NCI-H69 (cell line): ENCODE data around the gene NAP1L4.

Experiments used
- DNase-seq: peaks from one replicate; lab custom pipeline; 2025; lab: John Stamatoyannopoulos, UW

NAP1L4 gene

DNA sequence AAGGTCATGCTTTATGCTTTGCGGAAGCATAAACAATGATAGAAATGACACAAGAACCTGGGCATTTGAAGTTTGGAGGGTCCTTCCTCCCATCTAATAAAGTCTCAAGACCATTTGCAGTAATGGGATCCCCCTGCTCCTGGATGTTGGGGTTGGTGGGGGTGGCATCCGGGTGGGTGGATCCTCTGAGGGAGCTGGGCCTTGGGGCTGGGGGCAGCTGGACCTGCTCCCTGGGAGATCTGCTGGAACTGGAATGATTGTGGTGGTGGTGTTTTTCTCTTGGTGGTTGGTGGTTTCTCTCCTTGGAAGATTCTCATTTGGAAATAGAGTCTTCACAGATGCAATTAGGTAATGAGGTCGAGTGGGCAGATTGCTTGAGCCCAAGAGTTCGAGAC is 2.2 kb upstream of the NAP1L4 start:
- no peak for DNase-seq

DNA sequence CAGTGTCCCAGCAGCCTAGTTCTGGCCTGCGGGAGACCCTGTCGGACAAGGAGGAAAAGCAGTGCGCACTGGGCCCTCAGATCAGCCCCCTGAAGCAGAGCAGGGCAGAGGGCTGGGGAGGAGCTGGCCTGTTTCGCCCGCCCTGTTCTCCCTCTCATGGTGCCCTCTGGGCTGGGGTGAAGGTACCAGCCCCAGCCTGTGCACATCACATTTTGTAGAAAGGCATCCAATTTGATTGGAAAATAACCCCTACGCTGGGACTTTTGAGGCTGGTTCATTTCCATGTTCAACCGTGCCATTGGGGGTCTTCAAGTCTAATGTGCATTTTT is 832 bp upstream of the NAP1L4 start:
- peak; percentile 54 for DNase-seq

DNA sequence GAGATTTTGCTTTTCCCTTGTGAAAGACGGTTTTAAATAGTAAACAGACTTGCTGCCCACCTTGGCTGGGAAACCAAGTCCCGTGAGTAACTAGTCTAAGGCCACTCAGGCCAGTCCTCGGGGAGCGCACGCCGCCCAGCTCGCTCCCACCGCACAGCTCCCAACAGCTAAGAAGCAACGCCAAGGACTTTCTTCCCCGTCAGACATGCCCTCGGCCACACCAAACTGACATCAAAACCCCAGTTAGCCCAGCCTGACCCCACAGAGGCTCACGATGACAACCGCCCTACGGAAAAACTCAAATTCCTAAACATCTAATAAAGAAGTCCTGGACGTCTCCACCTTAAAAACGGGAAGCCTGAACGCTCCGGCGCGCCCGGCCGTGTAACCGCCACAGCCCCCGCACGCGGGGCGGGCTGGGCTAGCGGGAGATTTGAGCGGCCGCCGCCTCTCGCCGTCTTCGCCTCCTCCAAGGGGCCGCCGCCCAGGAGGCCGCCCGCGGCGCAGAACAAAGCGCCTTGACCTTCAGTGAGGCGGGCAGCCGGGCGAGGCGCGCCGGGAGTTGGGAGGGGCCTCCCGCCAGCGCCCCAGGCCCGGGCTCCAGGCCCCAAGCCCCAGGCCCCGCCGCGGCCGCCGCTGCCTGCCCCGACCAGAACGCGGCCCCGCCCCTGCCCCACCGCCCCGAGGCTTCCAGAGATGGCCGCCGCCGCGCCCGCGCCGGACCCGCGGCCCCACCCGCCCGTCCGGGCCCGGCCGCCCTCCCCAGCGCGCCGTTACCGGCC is 486 bp downstream of the NAP1L4 start:
- DNase-seq = peak; percentile 94

DNA sequence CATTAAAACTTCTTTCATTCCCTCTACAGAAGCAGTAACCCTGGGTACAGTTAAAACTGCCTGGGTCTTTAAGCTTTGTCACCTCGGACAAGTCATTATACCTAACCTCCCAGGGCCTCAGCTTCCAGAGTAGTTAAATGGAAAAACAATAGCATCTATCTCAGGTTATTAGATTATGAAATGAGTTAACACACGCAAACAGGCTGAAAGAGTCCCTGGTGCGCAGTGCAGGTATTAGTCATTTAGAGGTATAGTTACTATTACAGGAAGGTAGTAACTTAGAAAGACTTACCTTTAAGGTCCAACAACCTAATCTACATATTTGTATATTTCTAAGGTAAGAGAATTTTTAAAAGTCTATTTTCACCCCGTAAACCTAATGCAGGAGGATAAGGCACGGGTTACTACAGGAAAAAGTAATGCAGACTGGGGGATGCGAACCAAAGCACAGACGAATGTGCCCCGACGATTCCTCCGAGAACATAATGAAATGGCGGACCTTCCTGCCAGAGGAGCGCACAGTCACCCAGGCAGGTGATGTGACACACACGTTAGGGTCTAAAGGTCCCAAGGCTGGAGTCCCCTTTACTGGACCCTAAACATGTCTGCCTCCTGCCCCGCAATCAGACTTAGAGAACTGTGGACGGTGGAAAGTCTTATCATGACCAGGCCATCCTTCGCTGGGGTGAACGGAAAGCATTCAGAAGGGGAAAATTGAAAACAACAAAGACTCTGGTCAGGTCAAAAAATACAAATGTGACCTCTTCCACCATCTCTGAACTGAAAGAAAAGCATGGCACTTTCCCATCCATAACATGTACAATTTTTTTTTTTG is 1.3 kb downstream of the NAP1L4 start:
- DNase-seq = peak; percentile 55

DNA sequence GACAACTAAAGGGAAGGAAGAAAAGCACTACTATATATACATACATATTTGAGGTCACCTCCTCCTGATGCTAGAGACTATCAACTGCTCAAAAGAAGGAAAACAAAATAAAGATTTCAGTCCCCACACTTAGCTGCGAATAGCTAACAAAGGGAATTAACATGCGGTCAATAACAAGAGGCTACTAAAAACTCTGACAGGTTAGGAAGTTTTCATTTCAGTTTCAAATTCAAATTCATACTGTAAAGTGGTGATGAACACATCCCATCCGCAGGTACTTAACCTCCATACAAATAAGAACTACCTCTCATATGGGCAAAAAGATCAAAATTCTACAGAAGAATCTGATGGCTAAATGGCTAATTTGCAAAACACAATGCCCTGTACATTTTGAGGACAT is 2.6 kb downstream of the NAP1L4 start:
- DNase-seq = no peak

DNA sequence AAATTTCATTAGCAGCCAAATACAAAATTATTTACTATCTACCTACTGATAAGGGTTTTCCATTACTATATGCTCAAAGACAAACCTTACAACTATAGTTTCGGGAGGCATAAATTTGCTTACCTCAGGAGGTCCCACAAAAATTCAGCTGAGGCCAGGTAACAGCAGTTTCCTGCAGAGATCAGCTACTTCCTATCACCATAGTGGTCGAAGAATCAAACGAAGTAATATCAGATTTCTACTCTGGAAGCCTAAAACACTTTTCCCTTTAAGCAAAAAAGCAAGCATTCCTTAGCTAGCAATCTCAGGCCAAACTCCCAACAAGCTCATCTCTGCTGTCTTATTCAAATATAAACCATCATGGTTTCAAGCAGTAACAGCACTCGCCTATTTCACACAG is 3.1 kb downstream of the NAP1L4 start:
- DNase-seq = no peak

DNA sequence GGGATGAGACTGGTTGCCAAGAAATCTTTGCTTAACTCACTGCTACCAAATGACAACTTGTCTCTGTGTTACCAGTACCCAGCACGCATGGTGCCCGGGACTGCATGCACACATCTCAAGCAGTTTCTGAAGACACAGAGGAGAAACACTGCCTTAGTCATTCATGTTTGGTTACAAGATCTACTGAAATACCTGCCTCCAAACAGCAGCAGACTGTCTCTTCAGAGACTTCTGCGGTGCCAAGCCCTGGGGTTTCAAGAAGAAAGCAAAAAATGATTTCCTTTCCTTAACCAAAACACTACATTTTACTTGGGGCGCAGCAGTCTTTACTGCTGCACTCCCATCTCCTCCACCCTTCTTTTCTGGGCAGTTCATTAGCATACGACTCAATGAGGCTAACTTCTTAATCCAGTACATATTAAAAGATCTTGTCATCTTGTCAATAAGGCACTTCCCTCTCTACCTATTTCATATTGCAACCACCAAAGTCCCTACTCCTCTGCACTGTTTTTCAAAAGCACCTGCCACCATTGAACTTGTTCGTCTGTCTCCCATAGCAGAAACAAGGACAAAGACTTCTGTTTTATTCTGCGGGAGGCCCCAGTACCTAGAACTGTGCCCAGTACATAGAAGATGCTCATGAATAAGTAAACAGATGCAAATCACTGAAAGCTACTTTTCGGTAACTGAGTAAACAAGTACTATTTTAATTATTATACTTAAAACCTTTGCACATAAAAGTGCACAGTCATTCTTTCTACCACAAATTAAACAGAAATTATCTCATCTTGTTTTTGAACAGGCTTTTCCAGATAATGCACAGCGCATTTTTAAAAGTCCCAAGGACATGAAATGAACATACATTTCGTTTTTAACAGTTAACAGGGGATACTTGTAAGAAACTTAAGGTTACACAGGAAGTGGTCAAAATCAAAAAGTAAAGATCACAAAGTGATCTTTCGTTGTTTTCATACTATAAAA is 4.0 kb downstream of the NAP1L4 start:
- peak; percentile 13 for DNase-seq

DNA sequence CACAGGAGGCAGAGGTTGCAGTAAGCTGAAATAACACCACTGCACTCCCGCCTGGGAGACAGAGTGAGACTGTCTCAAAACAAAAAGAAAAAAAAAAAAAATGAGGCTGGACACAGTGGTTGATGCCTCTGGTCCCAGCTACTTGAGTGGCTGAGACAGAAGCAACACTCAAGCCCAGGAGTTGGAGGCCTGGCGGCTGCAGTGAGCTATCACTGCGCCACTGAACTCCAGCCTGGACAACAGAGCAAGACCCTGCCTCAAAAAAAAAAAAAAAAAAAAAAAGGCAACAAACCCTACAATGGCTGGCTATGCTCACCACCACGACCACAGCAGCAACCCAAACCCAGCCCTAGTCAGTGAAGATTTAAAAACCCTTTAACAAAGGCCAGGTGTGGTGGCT is 8.2 kb downstream of the NAP1L4 start:
- DNase-seq = no peak

DNA sequence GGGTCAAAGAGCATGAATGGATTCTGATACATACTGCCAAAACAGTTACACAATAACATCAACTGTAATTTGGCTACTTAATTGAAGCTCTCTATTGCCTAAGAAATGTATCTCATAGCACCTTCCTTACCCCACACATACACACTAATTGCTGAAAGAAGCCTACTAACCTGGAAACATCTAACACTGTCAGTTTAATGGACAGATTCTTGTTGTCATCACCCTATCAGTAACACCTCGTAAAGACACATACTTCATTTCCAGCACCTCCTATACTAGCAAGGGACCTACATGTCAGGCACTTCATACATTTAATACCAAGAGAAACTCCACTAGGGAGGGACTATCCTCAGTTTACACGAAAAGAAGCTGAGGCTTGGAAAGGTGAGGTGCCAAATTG is 9.9 kb downstream of the NAP1L4 start:
- DNase-seq = peak; percentile 32

DNA sequence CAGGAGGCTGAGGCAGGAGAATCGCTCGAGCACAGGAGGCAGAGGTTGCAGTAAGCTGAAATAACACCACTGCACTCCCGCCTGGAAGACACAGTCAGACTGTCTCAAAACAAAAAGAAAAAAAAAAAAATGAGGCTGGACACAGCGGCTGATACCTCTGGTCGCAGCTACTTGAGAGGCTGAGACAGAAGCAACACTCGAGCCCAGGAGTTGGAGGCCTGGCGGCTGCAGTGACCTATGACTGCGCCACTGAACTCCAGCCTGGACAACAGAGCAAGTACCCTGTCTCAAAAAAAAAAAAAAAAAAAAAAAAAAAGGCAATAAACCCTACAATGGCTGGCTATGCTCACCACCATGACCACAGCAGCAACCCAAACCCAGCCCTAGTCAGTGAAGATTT is 11.0 kb downstream of the NAP1L4 start:
- DNase-seq = no peak

DNA sequence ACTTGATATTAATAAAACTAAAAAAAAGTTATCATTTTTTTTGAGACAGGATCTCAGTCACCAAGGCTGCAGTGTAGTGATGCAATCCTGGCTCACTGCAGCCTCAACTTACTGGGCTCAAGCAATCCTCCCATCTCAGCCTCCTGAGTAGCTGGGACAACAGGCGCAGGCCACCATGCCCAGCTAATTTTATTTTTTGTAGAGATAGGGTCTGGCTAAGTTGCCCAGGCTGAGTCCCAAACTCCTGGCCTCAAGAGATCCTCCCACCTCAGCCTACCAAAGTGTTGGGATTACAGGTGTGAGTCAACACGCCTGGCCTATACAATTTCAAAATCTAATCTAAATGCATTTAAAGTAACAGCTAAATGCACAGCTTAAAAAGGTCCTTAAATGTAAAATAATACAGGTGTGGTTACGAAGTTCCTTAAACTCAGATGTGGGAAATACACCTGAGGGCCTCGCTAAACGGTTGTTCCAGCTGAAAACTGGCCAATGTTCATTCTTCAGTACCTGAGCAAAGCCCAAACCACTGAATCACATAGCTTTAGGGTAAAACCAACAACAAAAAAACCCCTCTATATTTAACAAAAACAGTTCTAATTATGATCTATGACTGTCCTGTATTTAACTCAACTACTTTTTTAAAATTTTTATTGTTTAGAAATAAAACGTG is 11.8 kb downstream of the NAP1L4 start:
- no peak for DNase-seq

DNA sequence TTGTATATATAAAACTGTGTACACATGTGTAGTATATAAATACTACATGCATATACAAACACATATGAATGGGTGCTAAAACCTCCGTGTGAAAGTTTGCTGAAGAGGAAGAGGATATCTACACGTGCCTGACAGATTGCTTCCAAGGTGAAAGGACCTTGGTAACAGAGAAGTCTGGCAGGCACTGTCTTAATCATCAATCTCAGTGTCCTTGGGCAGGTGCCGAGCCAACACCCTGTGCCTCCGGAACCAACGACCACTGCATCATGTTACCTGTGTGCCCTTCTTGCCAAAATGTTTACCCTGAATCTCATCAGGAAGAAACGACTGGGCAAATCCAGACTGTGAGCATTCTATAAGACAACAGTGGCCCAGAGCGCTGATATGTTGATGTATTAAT is 15.0 kb downstream of the NAP1L4 start:
- no peak for DNase-seq

DNA sequence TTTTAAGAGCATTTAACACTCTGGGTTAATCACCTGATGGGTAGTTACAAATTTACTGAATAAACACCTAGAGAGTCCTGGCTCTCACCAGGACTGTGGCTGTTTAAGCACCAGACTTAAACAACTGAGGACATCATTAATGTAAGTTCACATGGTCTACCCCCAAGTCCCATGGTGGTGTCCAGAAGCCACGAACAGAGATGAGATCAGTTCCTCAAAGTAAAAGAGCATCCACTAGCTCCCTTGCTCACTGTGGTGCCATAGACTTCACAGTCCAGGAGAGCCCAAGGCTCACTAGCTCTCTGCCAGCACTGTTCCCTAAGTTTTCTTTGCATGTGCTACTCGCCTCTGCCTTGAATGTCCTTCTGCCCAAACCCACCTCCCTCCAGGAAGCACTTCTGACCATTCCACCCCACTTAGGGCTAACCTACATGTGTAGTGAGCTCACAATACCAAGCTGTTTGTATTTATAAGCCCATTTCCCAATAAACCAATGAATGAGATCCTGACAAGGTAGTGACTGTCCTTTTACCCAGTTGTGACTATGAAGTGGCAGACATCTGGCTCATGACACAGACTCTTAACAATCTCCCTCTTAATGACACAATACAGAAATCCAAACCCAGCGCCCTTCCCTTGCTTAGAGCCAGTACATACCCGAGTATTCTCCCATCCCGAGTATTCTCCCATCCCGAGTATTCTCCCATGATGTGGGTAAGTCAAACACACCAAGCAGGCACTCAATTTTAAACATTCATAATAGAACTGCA is 15.7 kb downstream of the NAP1L4 start:
- no peak for DNase-seq

DNA sequence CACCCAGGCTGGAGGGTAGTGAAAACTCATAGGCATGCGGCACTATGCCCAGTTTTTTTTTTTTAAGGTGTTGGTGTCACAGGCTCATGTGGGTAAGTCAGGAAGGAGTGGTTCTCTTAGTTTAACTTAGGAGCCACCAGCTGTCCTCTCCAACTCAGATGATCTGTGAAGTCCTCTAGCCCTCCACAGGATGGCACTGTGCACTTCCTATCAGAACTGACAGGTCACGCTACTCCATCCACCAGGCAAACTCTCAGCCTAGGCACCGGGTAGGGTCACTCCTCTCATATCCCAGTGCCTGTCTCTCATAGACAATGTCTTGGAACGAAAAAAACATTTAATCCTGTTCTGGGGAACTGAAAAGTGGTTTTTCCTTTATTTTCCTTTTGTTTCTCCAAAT is 16.5 kb downstream of the NAP1L4 start:
- DNase-seq = peak; percentile 62

DNA sequence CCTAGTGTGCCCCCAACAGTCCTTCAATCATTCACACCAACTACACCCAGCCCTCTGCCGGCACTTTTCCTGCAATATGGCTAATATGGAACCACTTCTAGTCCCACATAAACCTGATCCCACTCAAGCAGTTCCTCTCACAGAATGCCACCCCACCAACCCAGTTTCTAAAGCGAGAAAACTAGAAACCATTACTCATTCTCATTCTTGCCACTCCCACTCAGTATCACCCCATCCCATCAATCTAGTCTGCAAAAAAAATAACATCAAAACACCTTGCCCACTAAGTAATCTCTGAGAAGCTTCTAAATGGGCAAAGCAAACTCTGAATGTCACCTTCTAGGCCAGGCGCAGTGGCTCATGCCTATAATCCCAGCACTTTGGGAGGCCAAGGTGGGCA is 17.9 kb downstream of the NAP1L4 start:
- DNase-seq = no peak

DNA sequence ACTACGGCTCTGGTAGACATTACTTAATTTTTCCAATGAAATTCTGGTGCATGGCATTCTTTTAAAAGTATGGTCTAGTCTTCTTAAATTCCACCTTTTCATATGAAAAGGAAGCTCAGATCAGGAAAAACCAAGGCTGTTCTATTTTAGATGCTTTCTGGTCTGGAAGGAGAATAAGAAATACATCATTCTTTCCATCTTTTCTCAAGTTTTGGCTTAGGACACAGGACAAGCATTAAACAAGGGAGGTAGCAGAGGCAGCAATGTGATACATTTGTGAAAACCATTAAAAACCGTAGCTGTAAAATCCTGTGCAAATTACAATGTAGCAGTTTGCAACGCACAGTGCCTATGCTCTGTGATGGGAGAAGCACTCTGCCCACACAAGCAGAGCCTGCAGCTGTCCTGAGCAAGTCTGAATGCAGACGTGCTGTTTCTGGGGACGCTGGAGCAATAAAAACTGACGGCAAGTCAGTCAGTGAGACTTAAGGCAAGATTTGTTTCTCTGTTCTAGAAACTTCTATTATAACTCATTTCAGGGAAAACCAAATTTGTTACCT is 23.7 kb downstream of the NAP1L4 start:
- no peak for DNase-seq

DNA sequence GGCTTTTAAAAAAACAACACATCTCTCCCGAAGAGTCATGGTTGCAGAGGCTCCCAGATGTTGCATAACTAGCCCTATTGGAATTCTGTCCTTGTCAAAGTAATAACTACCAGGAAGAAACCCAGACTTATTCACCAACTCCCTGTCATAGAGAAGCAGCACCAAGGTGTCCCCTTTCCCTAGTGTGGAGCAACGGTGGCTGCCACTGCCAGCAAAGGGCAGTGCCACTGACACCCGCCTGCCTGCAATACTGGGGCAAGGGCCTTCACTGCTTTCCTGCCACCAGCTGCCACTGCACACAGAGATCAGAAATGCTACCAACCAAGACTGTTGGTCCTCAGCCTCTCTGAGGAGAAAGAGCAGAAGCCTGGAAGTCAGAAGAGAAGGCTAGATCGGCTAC is 27.3 kb downstream of the NAP1L4 start:
- DNase-seq = no peak

DNA sequence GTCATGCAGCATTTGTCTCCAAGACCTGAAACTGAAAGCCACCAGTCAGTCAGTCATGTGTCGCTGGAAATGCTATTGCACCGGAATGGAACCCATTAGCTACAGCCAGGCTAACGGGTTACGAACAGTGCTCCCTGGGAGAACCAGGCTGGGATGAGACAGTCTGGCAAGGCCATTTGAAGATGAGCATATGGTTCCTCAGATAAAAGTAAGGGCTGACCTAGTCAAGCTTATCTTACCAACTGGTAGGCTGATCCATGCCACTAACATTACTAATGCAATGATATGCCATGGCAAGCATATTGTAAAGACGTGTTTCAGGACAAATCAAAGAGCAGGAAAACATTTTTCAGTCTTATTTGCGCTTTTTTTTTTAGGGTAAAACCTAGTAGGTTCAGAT is 28.4 kb downstream of the NAP1L4 start:
- no peak for DNase-seq

DNA sequence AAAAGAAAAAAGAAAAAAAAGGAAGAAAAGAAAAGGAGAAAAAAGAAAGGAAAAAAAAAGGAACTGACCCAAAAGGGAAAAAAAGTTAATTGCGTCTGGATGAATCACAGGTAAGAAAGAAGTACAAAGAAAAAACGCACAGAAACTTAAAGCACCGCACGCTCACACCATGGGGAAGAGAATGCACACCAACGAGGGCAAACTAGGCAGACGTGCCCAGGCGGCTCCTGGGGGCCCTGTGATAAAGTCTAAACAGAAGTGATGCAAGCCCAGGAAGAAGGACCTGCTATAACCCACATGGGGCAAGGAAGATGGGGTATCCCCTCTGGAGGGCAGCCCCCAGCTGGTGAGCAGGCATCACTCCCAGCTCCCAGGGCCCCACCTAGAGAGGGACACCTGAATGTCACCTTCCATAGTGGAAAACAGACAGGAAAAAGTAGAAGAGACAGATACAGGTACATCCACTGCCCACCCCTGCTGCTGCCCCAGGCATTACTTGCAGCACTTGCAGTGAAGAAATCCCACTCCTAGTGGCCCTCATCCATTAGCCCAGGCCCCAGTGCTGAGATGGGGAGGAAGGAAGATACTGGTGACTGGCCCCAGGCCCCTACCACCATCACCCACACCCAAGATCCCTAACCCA is 28.9 kb downstream of the NAP1L4 start:
- no peak for DNase-seq

DNA sequence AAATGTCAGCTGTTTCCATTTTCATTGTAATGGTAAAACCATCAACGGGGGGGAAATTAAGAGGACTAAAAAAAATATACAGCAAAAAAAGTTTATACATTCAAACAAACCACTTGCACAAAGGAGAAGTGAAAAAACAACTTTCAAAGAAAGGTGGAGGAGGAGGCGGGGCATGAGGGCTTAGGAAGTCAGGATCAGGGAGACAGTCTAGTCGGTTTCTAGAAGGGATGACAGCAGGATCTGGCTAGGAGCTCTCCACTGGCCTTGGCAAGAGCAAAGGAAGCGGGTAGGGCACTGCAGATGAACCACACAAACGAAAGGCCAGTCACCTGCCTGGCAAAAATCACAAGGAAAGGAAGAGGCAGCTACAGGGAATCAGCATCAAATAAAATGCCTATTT is 31.0 kb downstream of the NAP1L4 start:
- no peak for DNase-seq
